ENCODE measurements around the gene GPR146. TPM values are rescaled to one million over a fixed set of nuclear protein-coding genes. Genes with fewer than 3 reads are reported as not detected.

GPR146 gene
- total RNA-seq, 4 donors from 2014 or later = 29.6 to 89.8 (median 56.9) TPM

GRCh38 chr7:1018334-1018695 is 26.0 kb upstream of the GPR146 start:
- DNase-seq (ENCODE audit: low spot score) = no peak
- ATAC-seq (ENCODE audit: low FRiP score) = no peak
- no peak for TF ChIP-seq CTCF (IDR thresholded peaks at IDR 0.05)

GRCh38 chr7:1019255-1019785 is 25.0 kb upstream of the GPR146 start:
- TF ChIP-seq CTCF (IDR thresholded peaks at IDR 0.05) = no peak
- no peak for DNase-seq (ENCODE audit: low spot score)
- no peak for ATAC-seq (ENCODE audit: low FRiP score)

- ATAC-seq (ENCODE audit: low FRiP score) (no peak), DNase-seq (ENCODE audit: low spot score) (no peak)
- no peak for TF ChIP-seq CTCF (IDR thresholded peaks at IDR 0.05)
Observed at GRCh38 chr7:1019789-1020610, 24.3 kb upstream of the GPR146 start.

GRCh38 chr7:1020849-1021251 is 23.5 kb upstream of the GPR146 start:
- DNase-seq (ENCODE audit: low spot score) (no peak), ATAC-seq (ENCODE audit: low FRiP score) (no peak)
- TF ChIP-seq CTCF (IDR thresholded peaks at IDR 0.05) = no peak

GRCh38 chr7:1021366-1021765 is 23.0 kb upstream of the GPR146 start:
- TF ChIP-seq CTCF (IDR thresholded peaks at IDR 0.05) = no peak
- ATAC-seq (ENCODE audit: low FRiP score) (no peak), DNase-seq (ENCODE audit: low spot score) (no peak)

- ATAC-seq (ENCODE audit: low FRiP score) (no peak), DNase-seq (ENCODE audit: low spot score) (no peak)
- no peak for TF ChIP-seq CTCF (IDR thresholded peaks at IDR 0.05)
Observed at GRCh38 chr7:1021931-1022330, 22.4 kb upstream of the GPR146 start.

GRCh38 chr7:1022356-1022755 is 22.0 kb upstream of the GPR146 start:
- no peak for ATAC-seq (ENCODE audit: low FRiP score)
- TF ChIP-seq CTCF (IDR thresholded peaks at IDR 0.05) = no peak
- DNase-seq (ENCODE audit: low spot score) = no peak
